OCI-LY1 (cell line): Measurements from ENCODE around the gene STX8.

Experiments used
- H2AFZ ChIP-seq: fragments of 200-600 bp; sonication (generic), shearing (Covaris generic); 2 replicates; pipeline ENCODE4 v1.6.0; 2014; ENCODE audit warnings: antibody characterized with exemption, mild to moderate bottlenecking, low read length
- H3F3A ChIP-seq: fragments of 200-600 bp; sonication (generic), shearing (Covaris generic); 2 replicates; pipeline ENCODE4 v1.6.0; 2014; ENCODE audit warnings: mild to moderate bottlenecking, antibody characterized with exemption, low read length, moderate library complexity; ENCODE audit not compliant: insufficient read depth
- H3K27ac ChIP-seq: fragments of 200-600 bp; sonication (generic); 2 replicates; pipeline ENCODE4 v1.5.1; 2014; ENCODE audit warnings: low read length, mixed run types, mild to moderate bottlenecking, low read depth; ENCODE audit not compliant: poor library complexity, severe bottlenecking
- H3K27me3 ChIP-seq: fragments of 200-600 bp; sonication (generic); 2 replicates; pipeline ENCODE4 v1.6.0; 2014; ENCODE audit warnings: antibody characterized with exemption, mild to moderate bottlenecking, low read length, moderate library complexity; ENCODE audit not compliant: insufficient read depth
- H3K36me3 ChIP-seq: fragments of 200-600 bp; sonication (generic); 2 replicates; pipeline ENCODE4 v1.6.1; 2014; ENCODE audit warnings: mild to moderate bottlenecking, antibody characterized with exemption, low read length, moderate library complexity, mixed read lengths; ENCODE audit not compliant: insufficient read depth
- H3K4me1 ChIP-seq: fragments of 200-600 bp; sonication (generic); 2 replicates; pipeline ENCODE4 v1.5.1; 2014; ENCODE audit warnings: mild to moderate bottlenecking, low read length, moderate library complexity; ENCODE audit not compliant: insufficient read depth, severe bottlenecking
- H3K4me2 ChIP-seq: fragments of 200-600 bp; sonication (generic), shearing (Covaris generic); 2 replicates; pipeline ENCODE4 v1.6.1; 2014; ENCODE audit warnings: low read length
- H3K4me3 ChIP-seq: fragments of 200-600 bp; sonication (generic); 2 replicates; pipeline ENCODE4 v1.5.1; 2014; ENCODE audit warnings: low read length, low read depth, mild to moderate bottlenecking, mixed read lengths; ENCODE audit not compliant: poor library complexity, severe bottlenecking
- H3K79me2 ChIP-seq: fragments of 200-600 bp; shearing (Covaris generic); 2 replicates; pipeline ENCODE4 v1.6.1; 2016; ENCODE audit warnings: mixed run types, low read length, mixed read lengths; ENCODE audit not compliant: insufficient read depth
- H3K9ac ChIP-seq: fragments of 200-600 bp; sonication (generic), shearing (Covaris generic); 2 replicates; pipeline ENCODE4 v1.6.1; 2014; ENCODE audit warnings: mild to moderate bottlenecking, low read length, mixed read lengths
- H3K9me2 ChIP-seq: fragments of 200-600 bp; sonication (generic), shearing (Covaris generic); 2 replicates; pipeline ENCODE4 v1.6.1; 2014; ENCODE audit warnings: low read depth, mild to moderate bottlenecking, low read length, mixed read lengths
- H3K9me3 ChIP-seq: fragments of 200-600 bp; shearing (Covaris generic); 2 replicates; pipeline ENCODE4 v1.6.1; 2014; ENCODE audit warnings: low read length, mixed read lengths
- H4K20me1 ChIP-seq: fragments of 200-600 bp; sonication (generic), shearing (Covaris generic); 2 replicates; pipeline ENCODE4 v1.6.0; 2016; ENCODE audit warnings: mild to moderate bottlenecking, low read length; ENCODE audit not compliant: insufficient read depth
- EZH2 ChIP-seq: fragments of 200-600 bp; sonication (generic), shearing (Covaris generic); IDR thresholded peaks from 2 replicates; pipeline ENCODE4 v1.8.0; 2017; ENCODE audit warnings: borderline replicate concordance, mixed run types, mild to moderate bottlenecking, antibody characterized with exemption, low read length, moderate library complexity, mixed read lengths
- TF ChIP-seq, protein P1 (sequence below): fragments of 200-600 bp; sonication (generic), shearing (Covaris generic); IDR thresholded peaks from 2 replicates; pipeline ENCODE4 v1.5.1; 2017; ENCODE audit warnings: mild to moderate bottlenecking, antibody characterized with exemption, low read length, moderate library complexity, mixed read lengths

STX8 gene

DNA sequence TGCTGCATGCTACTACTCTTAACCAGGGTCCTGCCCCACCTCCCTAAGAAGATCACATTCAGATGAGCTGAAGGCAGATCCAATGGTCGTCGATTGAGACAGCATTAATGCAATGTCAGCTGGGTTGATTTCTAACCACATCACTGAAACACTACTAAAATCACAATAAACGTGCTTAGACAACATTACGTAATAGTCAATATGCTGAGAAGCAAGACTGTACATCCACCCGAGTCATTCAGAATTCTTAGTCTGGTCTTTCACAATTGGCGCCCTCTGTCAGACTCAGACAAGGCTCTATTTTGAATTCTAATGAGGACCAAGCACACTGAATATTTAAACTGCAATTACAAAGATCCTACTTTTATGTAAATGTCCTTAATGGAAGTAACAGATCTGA is 205.2 kb downstream of the STX8 start:
- H3K27me3 ChIP-seq: no peaks in the 10 kb centered on the region
- H3K4me2 ChIP-seq: no peak overlapping the region
- H3K79me2 ChIP-seq: no peaks in the 10 kb centered on the region
- H3K9me2 ChIP-seq: no peaks in the 10 kb centered on the region
- H3K4me1 ChIP-seq: no peaks in the 10 kb centered on the region
- no peak overlapping the region for H3K27ac ChIP-seq
- H3K36me3 ChIP-seq: no peaks in the 10 kb centered on the region
- no peak overlapping the region for H2AFZ ChIP-seq
- H3K4me3 ChIP-seq: no peak overlapping the region
- TF ChIP-seq, protein P1, sequence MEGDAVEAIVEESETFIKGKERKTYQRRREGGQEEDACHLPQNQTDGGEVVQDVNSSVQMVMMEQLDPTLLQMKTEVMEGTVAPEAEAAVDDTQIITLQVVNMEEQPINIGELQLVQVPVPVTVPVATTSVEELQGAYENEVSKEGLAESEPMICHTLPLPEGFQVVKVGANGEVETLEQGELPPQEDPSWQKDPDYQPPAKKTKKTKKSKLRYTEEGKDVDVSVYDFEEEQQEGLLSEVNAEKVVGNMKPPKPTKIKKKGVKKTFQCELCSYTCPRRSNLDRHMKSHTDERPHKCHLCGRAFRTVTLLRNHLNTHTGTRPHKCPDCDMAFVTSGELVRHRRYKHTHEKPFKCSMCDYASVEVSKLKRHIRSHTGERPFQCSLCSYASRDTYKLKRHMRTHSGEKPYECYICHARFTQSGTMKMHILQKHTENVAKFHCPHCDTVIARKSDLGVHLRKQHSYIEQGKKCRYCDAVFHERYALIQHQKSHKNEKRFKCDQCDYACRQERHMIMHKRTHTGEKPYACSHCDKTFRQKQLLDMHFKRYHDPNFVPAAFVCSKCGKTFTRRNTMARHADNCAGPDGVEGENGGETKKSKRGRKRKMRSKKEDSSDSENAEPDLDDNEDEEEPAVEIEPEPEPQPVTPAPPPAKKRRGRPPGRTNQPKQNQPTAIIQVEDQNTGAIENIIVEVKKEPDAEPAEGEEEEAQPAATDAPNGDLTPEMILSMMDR: no peak
- TF ChIP-seq EZH2: no peak
- H3K9ac ChIP-seq: no peak overlapping the region
- H3F3A ChIP-seq: no peaks in the 10 kb centered on the region
- no peaks in the 10 kb centered on the region for H3K9me3 ChIP-seq
- no peaks in the 10 kb centered on the region for H4K20me1 ChIP-seq

DNA sequence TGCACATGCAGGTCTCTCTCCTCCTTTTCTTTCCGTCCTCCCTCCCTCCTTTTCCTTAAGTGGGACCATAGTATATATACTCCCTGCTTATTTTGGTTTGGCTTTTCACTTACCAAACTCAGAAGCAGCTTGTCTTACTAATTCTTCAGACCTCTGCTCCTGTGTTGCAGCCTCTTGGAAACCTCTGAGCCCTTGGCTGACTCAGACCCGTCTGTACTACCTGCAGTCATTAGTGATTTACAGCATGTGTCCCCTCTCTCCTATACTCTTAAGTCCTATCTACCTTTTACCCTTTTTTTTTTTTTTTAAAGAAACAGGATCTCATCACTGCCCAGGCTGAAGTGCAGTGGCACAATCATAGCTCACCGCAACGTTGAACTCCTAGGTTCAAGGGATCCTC is 207.0 kb downstream of the STX8 start:
- Histone ChIP-seq H3K27ac (no peak overlapping the region), H3K9ac (no peak overlapping the region), H3F3A (no peaks in the 10 kb centered on the region), H3K27me3 (no peaks in the 10 kb centered on the region), H4K20me1 (no peaks in the 10 kb centered on the region), H3K4me3 (no peak overlapping the region), H3K36me3 (no peaks in the 10 kb centered on the region), H3K4me1 (no peaks in the 10 kb centered on the region), H2AFZ (no peak overlapping the region), H3K9me3 (no peaks in the 10 kb centered on the region), H3K4me2 (no peak overlapping the region), H3K9me2 (no peaks in the 10 kb centered on the region), H3K79me2 (no peaks in the 10 kb centered on the region)
- no peak for TF ChIP-seq EZH2
- TF ChIP-seq, protein P1: no peak

DNA sequence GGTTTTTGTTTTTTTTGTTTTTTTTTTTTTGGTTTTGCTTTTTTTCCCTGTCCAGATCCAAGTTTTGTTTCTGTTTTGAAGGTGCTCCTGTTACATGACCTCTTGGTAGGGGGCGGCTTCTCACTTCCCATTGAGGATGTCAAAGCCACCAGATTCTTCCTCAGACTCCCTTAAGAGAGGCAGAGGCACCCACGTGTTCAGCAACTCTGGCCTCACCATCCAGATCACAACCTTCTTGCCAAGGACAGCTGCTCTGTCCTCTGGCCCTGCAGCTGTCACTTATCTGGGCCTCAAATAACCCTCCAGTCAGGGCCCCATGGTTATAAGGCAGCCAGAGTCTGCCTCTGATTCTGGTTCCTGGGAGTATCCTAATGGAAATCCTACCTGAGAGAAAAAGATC is 208.5 kb downstream of the STX8 start:
- no peak overlapping the region for H3K27ac ChIP-seq
- H3K9me3 ChIP-seq: no peaks in the 10 kb centered on the region
- H3K9ac ChIP-seq: no peak overlapping the region
- no peaks in the 10 kb centered on the region for H3F3A ChIP-seq
- H3K4me2 ChIP-seq: no peak overlapping the region
- TF ChIP-seq, protein P1: no peak
- no peak for TF ChIP-seq EZH2
- no peaks in the 10 kb centered on the region for H4K20me1 ChIP-seq
- no peaks in the 10 kb centered on the region for H3K79me2 ChIP-seq
- H3K9me2 ChIP-seq: no peaks in the 10 kb centered on the region
- no peak overlapping the region for H3K4me3 ChIP-seq
- no peak overlapping the region for H2AFZ ChIP-seq
- no peaks in the 10 kb centered on the region for H3K27me3 ChIP-seq
- H3K4me1 ChIP-seq: no peaks in the 10 kb centered on the region
- H3K36me3 ChIP-seq: no peaks in the 10 kb centered on the region
